Activated T-cell treated with anti-CD3 and anti-CD28 coated beads for 4 hours (primary cell): ENCODE results near the gene AMOTL1.
"Not testable (repeated sequence)": the region's sequence is repeated elsewhere in the genome, so short reads cannot be mapped to it uniquely, and the experiment has no call there.

Experiments used
- DNase-seq: peaks from one replicate; pipeline ENCODE4 v3.0.0-alpha.2; 2020

Gene AMOTL1

GRCh38 chr11:94828088-94828487 is 59.9 kb downstream of the AMOTL1 start:
- no peak for DNase-seq

- no peak for DNase-seq
These were observed 62.8 kb downstream of the AMOTL1 start for GRCh38 chr11:94830722-94831510.

GRCh38 chr11:94831529-94831928 is 63.4 kb downstream of the AMOTL1 start:
- no peak for DNase-seq

- DNase-seq, result no peak
These were observed 64.6 kb downstream of the AMOTL1 start for GRCh38 chr11:94832604-94833235.

GRCh38 chr11:94834911-94835593 is 66.9 kb downstream of the AMOTL1 start:
- DNase-seq, result no peak

GRCh38 chr11:94835594-94835927 is 67.4 kb downstream of the AMOTL1 start:
- no peak for DNase-seq

- no peak for DNase-seq
These were observed 69.2 kb downstream of the AMOTL1 start for GRCh38 chr11:94837317-94837716.

GRCh38 chr11:94838027-94838731 is 70.0 kb downstream of the AMOTL1 start:
- no peak for DNase-seq

- no peak for DNase-seq
These were observed 72.1 kb downstream of the AMOTL1 start for GRCh38 chr11:94840209-94840608.

- no peak for DNase-seq
These were observed 75.9 kb downstream of the AMOTL1 start for GRCh38 chr11:94844031-94844430.

GRCh38 chr11:94845622-94846021 is 77.5 kb downstream of the AMOTL1 start:
- DNase-seq, result no peak

- DNase-seq, result no peak
These were observed 81.7 kb downstream of the AMOTL1 start for GRCh38 chr11:94849839-94850238.

- DNase-seq, result no peak
These were observed 83.9 kb downstream of the AMOTL1 start for GRCh38 chr11:94851864-94852636.

- DNase-seq, result not testable (repeated sequence)
These were observed 85.1 kb downstream of the AMOTL1 start for GRCh38 chr11:94853288-94853687.

GRCh38 chr11:94853836-94854235 is 85.7 kb downstream of the AMOTL1 start:
- DNase-seq, result no peak

GRCh38 chr11:94854770-94855633 is 86.8 kb downstream of the AMOTL1 start:
- no peak for DNase-seq

- DNase-seq, result no peak
These were observed 87.5 kb downstream of the AMOTL1 start for GRCh38 chr11:94855666-94856065.

GRCh38 chr11:94856443-94856842 is 88.3 kb downstream of the AMOTL1 start:
- no peak for DNase-seq

- DNase-seq, result no peak
These were observed 89.2 kb downstream of the AMOTL1 start for GRCh38 chr11:94857337-94857736.

GRCh38 chr11:94858012-94858705 is 90.0 kb downstream of the AMOTL1 start:
- DNase-seq, result no peak

GRCh38 chr11:94860333-94860732 is 92.2 kb downstream of the AMOTL1 start:
- no peak for DNase-seq
